IMR-90 (cell line): ENCODE results near the gene ROBO3. TPM values are rescaled to one million over a fixed set of nuclear protein-coding genes. Genes with fewer than 3 reads are reported as not detected.

Experiments
- ATAC-seq: fragments of 200-7000 bp; cut with Tn5 transposase; 2 replicates; pipeline ENCODE4 v1.9.1; 2020; ENCODE audit warnings: low read depth, mild to moderate bottlenecking, moderate library complexity
- BruUV-seq: library from RNA; stranded (reverse); fragments of 400-500 nt; replicated peaks from 2 replicates; lab custom pipeline; 2021; lab: Mats Ljungman, UMichigan
- CTCF ChIA-PET: fragments of 300-600 bp; formaldehyde crosslinking; extraction: SDS; loops from one replicate; lab custom pipeline; 2021; ENCODE audit warnings: antibody characterized with exemption; lab: Yijun Ruan, JAX
- POLR2A ChIA-PET: fragments of 300-600 bp; sonication (Branson Sonifier 250); formaldehyde crosslinking; loops from one replicate; lab custom pipeline; 2022; ENCODE audit warnings: antibody characterized with exemption; ENCODE audit not compliant: unreplicated experiment; lab: Charles Lee
- DNase-seq: peaks from one replicate; pipeline ENCODE4 v3.0.0; 2013
- H2AFZ ChIP-seq: replicated peaks from 2 replicates; pipeline ENCODE3; 2013; ENCODE audit warnings: low read length, mild to moderate bottlenecking; ENCODE audit not compliant: poor library complexity
- H2AK5ac ChIP-seq: 2 replicates; pipeline ENCODE4 v1.6.1; 2013; ENCODE audit warnings: low read depth, low read length, inconsistent platforms
- H2AK9ac ChIP-seq: replicated peaks from 2 replicates; pipeline ENCODE3; 2013; ENCODE audit warnings: mild to moderate bottlenecking, low read depth, low read length, moderate library complexity; ENCODE audit not compliant: poor library complexity
- H2BK120ac ChIP-seq: 2 replicates; pipeline ENCODE4 v1.6.1; 2013; ENCODE audit warnings: low read depth, low read length, inconsistent platforms
- H2BK15ac ChIP-seq: 3 replicates; pipeline ENCODE4 v1.6.1; 2013; ENCODE audit warnings: low read depth, low read length, inconsistent platforms
- H2BK20ac ChIP-seq: 2 replicates; pipeline ENCODE4 v1.6.1; 2013; ENCODE audit warnings: low read depth, mild to moderate bottlenecking, inconsistent platforms, low read length, moderate library complexity
- H2BK5ac ChIP-seq: 2 replicates; pipeline ENCODE4 v1.6.1; 2013; ENCODE audit warnings: mild to moderate bottlenecking, low read depth, low read length, inconsistent platforms; ENCODE audit not compliant: poor library complexity, severe bottlenecking
- H3K14ac ChIP-seq: replicated peaks from 2 replicates; pipeline ENCODE4 v1.6.1; 2013; ENCODE audit warnings: low read depth, low read length, inconsistent platforms
- H3K18ac ChIP-seq: 2 replicates; pipeline ENCODE4 v1.6.1; 2013; ENCODE audit warnings: low read depth, low read length, control low read depth
- H3K23ac ChIP-seq: 2 replicates; pipeline ENCODE4 v1.6.1; 2013; ENCODE audit warnings: low read depth, low read length, inconsistent platforms
- H3K27ac ChIP-seq: 2 replicates; pipeline ENCODE4 v1.5.1; 2013; ENCODE audit warnings: mild to moderate bottlenecking, control low read depth, low read length; ENCODE audit not compliant: insufficient read depth
- H3K27me3 ChIP-seq: 2 replicates; pipeline ENCODE4 v1.6.1; 2013; ENCODE audit warnings: low read length; ENCODE audit not compliant: control insufficient read depth, insufficient read depth
- H3K36me3 ChIP-seq: 2 replicates; pipeline ENCODE4 v1.6.1; 2013; ENCODE audit warnings: low read length, mixed read lengths; ENCODE audit not compliant: control insufficient read depth, insufficient read depth
- H3K4ac ChIP-seq: 2 replicates; pipeline ENCODE4 v1.6.1; 2013; ENCODE audit warnings: low read depth, low read length, inconsistent platforms
- H3K4me1 ChIP-seq: 2 replicates; pipeline ENCODE4 v1.6.1; 2013; ENCODE audit warnings: low read length, mixed read lengths; ENCODE audit not compliant: control insufficient read depth, insufficient read depth
- H3K4me2 ChIP-seq: 2 replicates; pipeline ENCODE4 v1.6.1; 2013; ENCODE audit warnings: low read depth, mild to moderate bottlenecking, control low read depth, low read length, moderate library complexity
- H3K4me3 ChIP-seq: 2 replicates; pipeline ENCODE4 v1.5.1; 2013; ENCODE audit warnings: low read depth, mild to moderate bottlenecking, control low read depth, low read length, moderate library complexity; ENCODE audit not compliant: insufficient read depth
- H3K56ac ChIP-seq: 2 replicates; pipeline ENCODE4 v1.6.1; 2013; ENCODE audit warnings: low read length, inconsistent platforms; ENCODE audit not compliant: insufficient read depth; ENCODE audit errors: extremely low read depth
- H3K79me1 ChIP-seq, 2 experiments: 2 replicates each; pipeline ENCODE4 v1.6.1; 2013; ENCODE audit warnings: low read length in 2 of 2, inconsistent platforms in 1 of 2, low read depth in 1 of 2
- H3K9ac ChIP-seq: 2 replicates; pipeline ENCODE4 v1.6.1; 2013; ENCODE audit warnings: low read depth, low read length, control low read depth
- H3K9me1 ChIP-seq: 2 replicates; pipeline ENCODE4 v1.6.1; 2013; ENCODE audit warnings: low read length, inconsistent platforms; ENCODE audit not compliant: insufficient read depth
- H3K9me3 ChIP-seq: 2 replicates; pipeline ENCODE4 v1.6.1; 2013; ENCODE audit warnings: low read length; ENCODE audit not compliant: control insufficient read depth, insufficient read depth
- H4K20me1 ChIP-seq: 2 replicates; pipeline ENCODE4 v1.6.1; 2013; ENCODE audit warnings: low read length, inconsistent platforms; ENCODE audit not compliant: insufficient read depth
- H4K5ac ChIP-seq: 2 replicates; pipeline ENCODE4 v1.6.1; 2013; ENCODE audit warnings: mild to moderate bottlenecking, low read depth, low read length, control low read depth
- H4K8ac ChIP-seq, 2 experiments: 2 replicates each; pipeline ENCODE4 v1.6.1; 2013; ENCODE audit warnings: low read depth in 2 of 2, low read length in 2 of 2, control low read depth in 1 of 2, inconsistent platforms in 1 of 2
- H4K91ac ChIP-seq: 2 replicates; pipeline ENCODE4 v1.6.1; 2013; ENCODE audit warnings: low read depth, low read length, inconsistent platforms; ENCODE audit not compliant: insufficient read depth
- BHLHE40 ChIP-seq: fragments of 150-350 bp; IDR thresholded peaks from 2 replicates; pipeline ENCODE4 v1.6.1; 2016; ENCODE audit warnings: mild to moderate bottlenecking, low read depth, low read length
- CEBPB ChIP-seq: IDR thresholded peaks from 2 replicates; pipeline ENCODE4 v1.6.1; 2012; ENCODE audit warnings: low read depth, low read length, improper control_type of control experiment
- CHD1 ChIP-seq: IDR thresholded peaks from 2 replicates; pipeline ENCODE4 v1.6.1; 2012; ENCODE audit warnings: low read depth, low read length, improper control_type of control experiment
- WGBS, 2 experiments: methylation state at CpG; one replicate each; pipeline versions ENCODE4 v1.1.5 to v1.1.7; 2013; ENCODE audit warnings: missing lambda C conversion rate in 2 of 2; ENCODE audit not compliant: insufficient read length in 1 of 2; ENCODE audit errors: extremely low coverage in 2 of 2; 5-methylcytosine and 5-hydroxymethylcytosine counted together
- dilution Hi-C: fragments of 300-500 bp; cut with HindIII; formaldehyde crosslinking; loops from one replicate; pipeline ENCODE4 v1.14.3; 2018; ENCODE audit warnings: low sequenced_read_pairs; ENCODE audit not compliant: unreplicated experiment
- in situ Hi-C: fragments of 300-500 bp; cut with MboI; formaldehyde crosslinking; loops from 3 replicates; pipeline ENCODE4 v1.14.3; 2019; ENCODE audit warnings: low sequenced_read_pairs, inconsistent platforms, mixed read lengths
- intact Hi-C: fragments of 100-400 bp; cut with micrococcal nuclease; formaldehyde crosslinking; loops from 2 replicates; pipeline ENCODE4 v1.10.0; 2022
- polyA plus RNA-seq, 3 experiments: library from polyadenylated mRNA; depleted of rRNA; stranded (reverse); fragments of >200 nt; gene quantifications; 2 replicates each; pipeline ENCODE4 v1.2.3, GENCODE V29; 2012; ENCODE audit warnings: low replicate concordance in 1 of 3
- total RNA-seq: library from RNA; depleted of rRNA; stranded (reverse); fragments of >200 nt; gene quantifications from 2 replicates; pipeline ENCODE4 v1.2.3, GENCODE V29; 2012
- TF ChIP-seq, protein P1 (sequence below): fragments of 150-350 bp; IDR thresholded peaks from 2 replicates; pipeline ENCODE4 v1.6.1; 2016; ENCODE audit warnings: low read depth, mild to moderate bottlenecking, low read length, moderate library complexity, borderline replicate concordance

Gene ROBO3
- total and polyA plus RNA-seq, 2 of the 4 experiments (the other 2 are of a cell fraction), result 12.0 to 54.1 TPM

DNA sequence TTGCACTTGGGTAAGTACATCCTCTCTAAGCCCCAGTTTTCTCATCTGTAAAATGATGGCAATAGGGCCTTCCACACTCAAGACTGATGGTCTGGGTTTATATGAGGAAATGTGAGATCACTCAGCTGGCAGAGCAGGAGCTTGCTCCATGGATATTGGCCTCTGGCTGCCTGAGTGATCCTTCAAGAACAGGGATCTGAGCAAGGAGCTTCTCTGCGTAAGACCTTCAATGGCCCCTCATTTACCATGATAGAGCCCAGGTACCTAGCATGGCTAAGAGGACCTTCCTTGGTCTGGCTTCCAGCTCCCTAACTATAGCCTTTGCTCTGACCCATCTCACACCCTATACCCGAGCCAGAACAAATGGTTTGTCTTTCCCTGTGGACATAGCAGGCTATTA lies 26.9 kb downstream of the ROBO3 start:
- H2BK15ac ChIP-seq, result no peak overlapping the region
- H3K4me1 ChIP-seq, result peaks cover 6% of the 10 kb centered on the region
- in situ Hi-C loops (no loop called here), dilution Hi-C loops (no loop called here), intact Hi-C loops (no loop called here)
- no peaks in the 10 kb centered on the region; a peak in 1 of 4 replicates for H3K79me1 ChIP-seq
- CTCF ChIA-PET, result no interaction called here
- peaks cover 8% of the 10 kb centered on the region; the same call in 1 of the 2 replicates for H3K9me1 ChIP-seq
- ATAC-seq, result no peak
- TF ChIP-seq BHLHE40 (no peak), CEBPB (no peak), CHD1 (no peak)
- TF ChIP-seq, protein P1, sequence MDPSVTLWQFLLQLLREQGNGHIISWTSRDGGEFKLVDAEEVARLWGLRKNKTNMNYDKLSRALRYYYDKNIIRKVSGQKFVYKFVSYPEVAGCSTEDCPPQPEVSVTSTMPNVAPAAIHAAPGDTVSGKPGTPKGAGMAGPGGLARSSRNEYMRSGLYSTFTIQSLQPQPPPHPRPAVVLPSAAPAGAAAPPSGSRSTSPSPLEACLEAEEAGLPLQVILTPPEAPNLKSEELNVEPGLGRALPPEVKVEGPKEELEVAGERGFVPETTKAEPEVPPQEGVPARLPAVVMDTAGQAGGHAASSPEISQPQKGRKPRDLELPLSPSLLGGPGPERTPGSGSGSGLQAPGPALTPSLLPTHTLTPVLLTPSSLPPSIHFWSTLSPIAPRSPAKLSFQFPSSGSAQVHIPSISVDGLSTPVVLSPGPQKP, result no peak
- H3K56ac ChIP-seq, result no peak overlapping the region
- H3K9ac ChIP-seq, result no peak overlapping the region
- H3K27ac ChIP-seq, result no peak overlapping the region
- H4K8ac ChIP-seq, result no peak overlapping the region
- H3K36me3 ChIP-seq, result no peaks in the 10 kb centered on the region
- no peaks in the 10 kb centered on the region for H3K9me3 ChIP-seq
- no peak overlapping the region for H2AFZ ChIP-seq
- DNase-seq, result no peak
- H3K27me3 ChIP-seq, result no peaks in the 10 kb centered on the region
- no TSS peak for BruUV-seq
- H3K4ac ChIP-seq, result no peak overlapping the region
- no peak overlapping the region for H3K4me3 ChIP-seq
- no peak overlapping the region for H3K4me2 ChIP-seq
- no peak overlapping the region for H2BK20ac ChIP-seq
- no peaks in the 10 kb centered on the region for H4K20me1 ChIP-seq
- H3K14ac ChIP-seq, result no peak overlapping the region
- no CpG with 5 or more reads among the region's 2 CpGs for WGBS, 2 experiments
- H2BK5ac ChIP-seq, result no peak overlapping the region
- H3K23ac ChIP-seq, result no peak overlapping the region
- POLR2A ChIA-PET, result no interaction called here
- H2AK5ac ChIP-seq, result no peak overlapping the region
- no peak overlapping the region for H4K91ac ChIP-seq
- no peak overlapping the region for H2BK120ac ChIP-seq
- H2AK9ac ChIP-seq, result no peak overlapping the region
- no peak overlapping the region for H4K5ac ChIP-seq
- H3K18ac ChIP-seq, result no peak overlapping the region
